ENCODE measurements around the gene BOC. TPM values are rescaled to one million over a fixed set of nuclear protein-coding genes. Genes with fewer than 3 reads are reported as not detected.

BOC gene
- total and polyA plus RNA-seq, 2 of the 8 experiments (the other 6 are each of a cell fraction or from before 2014, with no cell fraction given): 6.9 to 9.3 TPM

GRCh38 chr3:113254171-113254947 lies 43.0 kb downstream of the BOC start:
- WGBS, 2 experiments (ENCODE audit: extremely low coverage in 1 of 2, insufficient coverage in 1 of 2, insufficient read length in 1 of 2, insufficient replicate concordance in 2 of 2, low coverage in 1 of 2, low lambda C conversion rate in 2 of 2, missing lambda C conversion rate in 1 of 2): 82% methylated on average over 10 of the region's 14 CpGs; no CpG with 5 or more reads in 1 of the 2 experiments
- Histone ChIP-seq H3K23ac (ENCODE audit: insufficient read length) (no peak overlapping the region), H3K9me3 (ENCODE audit: insufficient read depth in 2 of 2, low read depth in 1 of 2, low read length in 1 of 2) (no peaks in the 10 kb centered on the region), H3K36me3 (ENCODE audit: control insufficient read depth in 2 of 4, insufficient read depth in 4 of 4, low read length in 3 of 4) (peaks cover 0 to 7% (median 2%) of the 10 kb centered on the region in 4 experiments; a peak in 2 of 8 replicates), H3K56ac (replicated peaks; ENCODE audit: insufficient read length, low read depth, low read length) (no peak overlapping the region), H2BK120ac (replicated peaks; ENCODE audit: low read depth, low read length) (no peak overlapping the region), H3K79me2 (ENCODE audit: control insufficient read depth in 1 of 2, insufficient read depth in 2 of 2, low read length in 2 of 2) (no peaks in the 10 kb centered on the region), H3K27ac (ENCODE audit: low read depth, low read length) (no peak overlapping the region), H2BK12ac (ENCODE audit: low read depth, low read length) (peak overlapping the region; percentile 63; the same call in 1 of the 2 replicates), H2BK5ac (ENCODE audit: low read depth, low read length) (no peak overlapping the region; the same call in 1 of the 2 replicates), H3K23me2 (ENCODE audit: low read depth, low read length) (no peaks in the 10 kb centered on the region), H3K4me1 (replicated peaks in 1 of 4; ENCODE audit: control insufficient read depth in 3 of 4, insufficient read depth in 4 of 4, low read length in 3 of 4) (peaks cover 0 to 5% (median 4%) of the 10 kb centered on the region in 4 experiments; a peak in 4 of 7 replicates), H3K27me3 (replicated peaks in 1 of 4; ENCODE audit: control insufficient read depth in 3 of 4, extremely low read depth in 1 of 4, insufficient read depth in 3 of 4, low read length in 3 of 4) (no peaks in the 10 kb centered on the region), H2AK5ac (ENCODE audit: low read depth, low read length) (no peak overlapping the region), H3K14ac (ENCODE audit: insufficient read length) (no peak overlapping the region), H4K91ac (replicated peaks; ENCODE audit: insufficient read length, low read length) (peak overlapping the region; percentile 41), H3K4me3 (ENCODE audit: extremely low read depth in 1 of 4, insufficient read depth in 2 of 4, low read depth in 3 of 4, low read length in 4 of 4) (no peak overlapping the region), H2AFZ (ENCODE audit: low read length) (no peak overlapping the region), H4K8ac (ENCODE audit: extremely low read depth, insufficient read depth, low read length) (peak overlapping the region; percentile 1), H3K18ac (ENCODE audit: extremely low read depth, low read length) (no peak overlapping the region), H3K79me1 (ENCODE audit: low read depth, low read length) (no peaks in the 10 kb centered on the region), H4K20me1 (replicated peaks in 1 of 2; ENCODE audit: control insufficient read depth in 1 of 2, insufficient read depth in 2 of 2, low read length in 2 of 2) (peaks cover 0 to 2% of the 10 kb centered on the region in 2 experiments), H3K4ac (replicated peaks; ENCODE audit: insufficient read length, low read depth, low read length) (peak overlapping the region; percentile 65), H3K9ac (replicated peaks in 1 of 4; ENCODE audit: extremely low read depth in 1 of 4, low read depth in 3 of 4, low read length in 3 of 4) (no peak overlapping the region), H2BK20ac (ENCODE audit: low read length) (no peak overlapping the region), H2BK15ac (ENCODE audit: low read length) (no peak overlapping the region; the same call in 1 of the 2 replicates), H4K5ac (ENCODE audit: insufficient read length, low read depth, low read length) (no peak overlapping the region), H3K4me2 (ENCODE audit: insufficient read depth in 1 of 2, low read depth in 2 of 2, low read length in 2 of 2) (0 out of 4 replicates have a peak overlapping the region, but pooled peaks of 1 of the 2 experiments have one; percentile 16)
- ChIA-PET POLR2A (ENCODE audit: partially characterized antibody) (no interaction called here), CTCF (ENCODE audit: partially characterized antibody) (interaction anchor here (0.8 to 5.6 kb wide), 8 partner anchors 9 to 140 kb away, joined by 3 to 63 read pairs (median 10); no protein-coding TSS in a partner anchor)
- TF ChIP-seq CBX8 (IDR thresholded peaks at IDR 0.05; ENCODE audit: borderline replicate concordance, low read depth, low read length): no peak
- no peak for FAIRE-seq
- DNase-seq (ENCODE audit: low read depth in 1 of 2, low spot score in 2 of 2): no peak
